Measurements from ENCODE around the gene PABPN1.

DNA sequence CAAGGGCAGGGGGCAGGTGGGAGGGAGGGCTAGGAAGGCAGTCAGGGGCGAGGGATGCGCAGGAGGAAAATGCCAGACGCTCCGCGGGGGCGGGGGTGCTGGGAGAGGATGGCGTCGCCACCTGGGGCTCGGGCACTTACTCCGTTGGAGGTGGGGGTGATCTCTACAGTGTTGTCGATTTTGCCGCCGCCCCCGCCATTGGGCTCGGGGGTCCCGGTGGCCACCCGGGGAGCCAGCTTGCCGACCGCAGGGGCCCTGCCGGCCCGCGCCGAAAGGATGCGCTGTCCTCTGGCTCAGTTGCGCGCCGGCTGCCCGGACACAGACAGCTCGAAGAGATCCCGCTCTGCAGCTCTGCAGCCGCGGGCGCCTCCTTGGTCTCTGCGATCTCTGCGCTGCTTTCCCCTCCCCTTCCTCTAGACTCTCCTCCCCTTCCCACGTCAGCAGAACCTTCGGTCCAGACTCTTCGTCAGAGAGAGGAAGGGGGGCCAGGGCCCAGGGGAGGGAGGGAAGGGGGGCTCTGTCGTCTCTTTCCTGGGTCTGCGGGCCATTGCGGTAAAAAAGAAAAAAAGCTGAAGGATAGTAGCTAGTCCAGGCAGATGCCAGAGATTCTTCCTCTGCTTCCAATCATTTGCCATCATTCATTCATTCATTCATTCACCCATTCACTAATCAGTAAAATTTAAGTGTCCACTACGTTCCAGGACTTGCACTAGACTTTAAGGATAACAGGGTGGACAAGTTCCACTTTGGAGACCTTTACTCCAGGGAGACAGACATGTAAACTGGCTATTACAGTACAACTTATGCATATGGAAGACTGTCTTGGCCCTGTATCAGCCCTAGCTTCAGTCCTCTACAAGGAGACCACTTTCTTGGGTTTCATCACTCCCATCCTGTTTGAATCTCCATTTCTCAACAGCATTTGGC, 31.5 kb downstream of the PABPN1 start, which contains the start of gene SLC22A17:
- TF ChIP-seq, protein P1, sequence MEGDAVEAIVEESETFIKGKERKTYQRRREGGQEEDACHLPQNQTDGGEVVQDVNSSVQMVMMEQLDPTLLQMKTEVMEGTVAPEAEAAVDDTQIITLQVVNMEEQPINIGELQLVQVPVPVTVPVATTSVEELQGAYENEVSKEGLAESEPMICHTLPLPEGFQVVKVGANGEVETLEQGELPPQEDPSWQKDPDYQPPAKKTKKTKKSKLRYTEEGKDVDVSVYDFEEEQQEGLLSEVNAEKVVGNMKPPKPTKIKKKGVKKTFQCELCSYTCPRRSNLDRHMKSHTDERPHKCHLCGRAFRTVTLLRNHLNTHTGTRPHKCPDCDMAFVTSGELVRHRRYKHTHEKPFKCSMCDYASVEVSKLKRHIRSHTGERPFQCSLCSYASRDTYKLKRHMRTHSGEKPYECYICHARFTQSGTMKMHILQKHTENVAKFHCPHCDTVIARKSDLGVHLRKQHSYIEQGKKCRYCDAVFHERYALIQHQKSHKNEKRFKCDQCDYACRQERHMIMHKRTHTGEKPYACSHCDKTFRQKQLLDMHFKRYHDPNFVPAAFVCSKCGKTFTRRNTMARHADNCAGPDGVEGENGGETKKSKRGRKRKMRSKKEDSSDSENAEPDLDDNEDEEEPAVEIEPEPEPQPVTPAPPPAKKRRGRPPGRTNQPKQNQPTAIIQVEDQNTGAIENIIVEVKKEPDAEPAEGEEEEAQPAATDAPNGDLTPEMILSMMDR (conservative IDR thresholded peaks at IDR 0.05) = no peak; the same call in none of the 2 replicates
- TF ChIP-seq ZFX (IDR thresholded peaks at IDR 0.05) = no peak
